ELF-1 (cell line): ENCODE data around the gene SGTA.
"Not testable (repeated sequence)": the region's sequence is repeated elsewhere in the genome, so short reads cannot be mapped to it uniquely, and the experiment has no call there.

Source experiments
- DNase-seq: peaks from one replicate; pipeline ENCODE4 v3.0.0-alpha.2; 2016; ENCODE audit warnings: low read depth, low spot score

SGTA gene

DNA sequence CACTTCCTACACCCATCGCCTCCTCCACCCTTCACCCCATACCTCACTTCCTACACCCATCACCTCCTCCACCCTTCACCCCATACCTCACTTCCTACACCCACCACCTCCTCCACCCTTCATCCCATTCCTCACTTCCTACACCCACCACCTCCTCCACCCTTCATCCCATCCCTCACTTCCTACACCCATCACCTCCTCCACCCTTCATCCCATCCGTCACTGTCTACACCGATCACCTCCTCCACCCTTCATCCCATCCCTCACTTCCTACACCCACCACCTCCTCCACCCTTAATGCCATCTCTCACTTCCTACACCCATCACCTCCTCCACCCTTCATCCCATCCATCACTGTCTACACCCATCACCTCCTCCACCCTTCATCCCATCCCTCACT lies 69.9 kb downstream of the SGTA start:
- not testable (repeated sequence) for DNase-seq

GRCh38 chr19:2711875-2712205 lies 71.2 kb downstream of the SGTA start:
- no peak for DNase-seq

GRCh38 chr19:2711172-2711874 lies 71.8 kb downstream of the SGTA start:
- no peak for DNase-seq

DNA sequence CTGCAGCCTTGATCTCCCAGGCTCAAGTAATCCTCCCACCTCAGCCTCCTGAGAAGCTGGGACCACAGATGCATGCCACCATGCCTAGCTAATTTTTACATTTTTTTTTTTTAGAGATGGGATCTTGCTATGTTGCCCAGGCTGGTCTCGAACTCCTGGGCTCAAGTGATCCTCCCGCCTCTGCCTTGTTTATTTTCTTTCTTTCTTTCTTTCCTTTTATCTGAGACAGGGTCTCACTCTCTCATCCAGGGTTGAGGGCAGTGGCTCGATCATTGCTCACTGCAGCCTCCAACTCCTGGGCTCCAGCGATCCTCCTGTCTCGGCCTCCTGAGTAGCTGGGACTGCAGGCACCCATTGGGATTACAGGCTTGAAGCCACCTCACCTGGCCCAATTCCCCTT lies 76.8 kb downstream of the SGTA start:
- no peak for DNase-seq
